B cell (primary cell): ENCODE measurements around the gene MRTFB. TPM values are rescaled to one million over a fixed set of nuclear protein-coding genes. Genes with fewer than 3 reads are reported as not detected.

Source experiments
- ATAC-seq: fragments of 200-7000 bp; cut with Tn5 transposase; one replicate; pipeline ENCODE4 v1.10.0; 2021; ENCODE audit warnings: low read depth, mild to moderate bottlenecking, moderate number of reproducible peaks, moderate library complexity
- CTCF ChIA-PET: fragments of 350-600 bp; sonication (Branson Sonifier 250); formaldehyde crosslinking; loops from one replicate; lab custom pipeline; 2021; ENCODE audit warnings: antibody characterized with exemption, inconsistent platforms; lab: Charles Lee
- POLR2A ChIA-PET: fragments of 350-600 bp; sonication (Branson Sonifier 250); formaldehyde crosslinking; loops from one replicate; lab custom pipeline; 2021; ENCODE audit warnings: antibody characterized with exemption; lab: Charles Lee
- DNase-seq: peaks from one replicate; pipeline ENCODE4 v3.0.0; 2013
- H2AFZ ChIP-seq: 2 replicates; pipeline ENCODE4 v1.6.1; 2012; ENCODE audit warnings: mild to moderate bottlenecking, low read depth, low read length; ENCODE audit not compliant: insufficient read depth, poor library complexity, severe bottlenecking
- H3K27ac ChIP-seq, 2 donors: 1 replicate in 1 of 2; 2 replicates in 1 of 2; pipeline ENCODE4 v1.5.1; 2012 to 2013; ENCODE audit warnings: low read length in 2 of 2, mild to moderate bottlenecking in 2 of 2, moderate library complexity in 1 of 2
- H3K27me3 ChIP-seq, 4 experiments: fragments of 200-600 bp in 1 of 4; sonication (generic) in 1 of 4; replicated peaks in 1 of 4; 1 replicate in 2 of 4; 2 replicates in 2 of 4; pipeline versions ENCODE4 v1.6.1 to v1.7.0; 2013 to 2016; ENCODE audit warnings: low read length in 3 of 4, mild to moderate bottlenecking in 2 of 4, mixed read lengths in 1 of 4, moderate library complexity in 1 of 4; ENCODE audit not compliant: insufficient read depth in 4 of 4, control insufficient read depth in 3 of 4; ENCODE audit errors: control extremely low read depth in 1 of 4
- H3K36me3 ChIP-seq, 2 experiments: replicated peaks in 1 of 2; 1 replicate in 1 of 2; 2 replicates in 1 of 2; pipeline versions ENCODE4 v1.6.1 to v1.7.1; 2013; ENCODE audit warnings: low read length in 1 of 2; ENCODE audit not compliant: insufficient read depth in 2 of 2, control insufficient read depth in 1 of 2; ENCODE audit errors: control extremely low read depth in 1 of 2, extremely low read depth in 1 of 2
- H3K4me1 ChIP-seq, 2 donors: fragments of 200-600 bp in 1 of 2; sonication (generic) in 1 of 2; 1 replicate in 1 of 2; 2 replicates in 1 of 2; pipeline versions ENCODE4 v1.5.1 to v1.6.1; 2013 to 2017; ENCODE audit warnings: low read length in 2 of 2; ENCODE audit not compliant: control insufficient read depth in 2 of 2, insufficient read depth in 2 of 2
- H3K4me2 ChIP-seq: replicated peaks from 2 replicates; pipeline ENCODE3; 2012; ENCODE audit warnings: mild to moderate bottlenecking, low read depth, low read length; ENCODE audit not compliant: poor library complexity, severe bottlenecking
- H3K4me3 ChIP-seq, 5 experiments: fragments of 200-600 bp in 1 of 5; sonication (generic) in 1 of 5; 1 replicate in 3 of 5; 2 replicates in 2 of 5; pipeline versions ENCODE4 v1.5.1 to v1.7.0; 2011 to 2016; ENCODE audit warnings: low read length in 4 of 5, mild to moderate bottlenecking in 4 of 5, low read depth in 2 of 5, control low read depth in 1 of 5, moderate library complexity in 1 of 5; ENCODE audit not compliant: insufficient read depth in 1 of 5; ENCODE audit errors: control extremely low read depth in 1 of 5, extremely low read depth in 1 of 5
- H3K79me2 ChIP-seq: fragments of 200-600 bp; sonication (generic); one replicate; pipeline ENCODE4 v1.6.0; 2016; ENCODE audit warnings: low read length; ENCODE audit not compliant: control insufficient read depth, insufficient read depth
- H3K9ac ChIP-seq: fragments of 200-600 bp; sonication (generic); 2 replicates; pipeline ENCODE4 v1.6.1; 2017; ENCODE audit warnings: mild to moderate bottlenecking, low read length, moderate library complexity
- H3K9me3 ChIP-seq, 3 donors: one replicate each; pipeline versions ENCODE4 v1.6.1 to v1.7.1; 2013; ENCODE audit warnings: low read length in 2 of 3; ENCODE audit not compliant: control insufficient read depth in 2 of 3, insufficient read depth in 1 of 3; ENCODE audit errors: control extremely low read depth in 1 of 3
- H4K20me1 ChIP-seq: 2 replicates; pipeline ENCODE4 v1.6.0; 2012; ENCODE audit warnings: mild to moderate bottlenecking, low read length; ENCODE audit not compliant: insufficient read depth, control insufficient read depth, poor library complexity, severe bottlenecking
- H3K27ac Mint-ChIP-seq: one replicate; pipeline ENCODE4 v1.8.0; 2021; ENCODE audit warnings: mixed read lengths
- H3K27me3 Mint-ChIP-seq: one replicate; pipeline ENCODE4 v1.8.0; 2021; ENCODE audit warnings: mixed read lengths
- H3K4me1 Mint-ChIP-seq: one replicate; pipeline ENCODE4 v1.8.0; 2021; ENCODE audit warnings: mixed read lengths
- H3K4me3 Mint-ChIP-seq: one replicate; pipeline ENCODE4 v1.8.0; 2021; ENCODE audit warnings: mixed read lengths
- H3K9me3 Mint-ChIP-seq: one replicate; pipeline ENCODE4 v1.8.0; 2022; ENCODE audit warnings: mixed read lengths; ENCODE audit not compliant: insufficient read depth
- CTCF ChIP-seq: fragments of 200-600 bp; IDR thresholded peaks from one replicate; pipeline ENCODE4 v1.8.0; 2022; ENCODE audit warnings: antibody characterized with exemption, mild to moderate bottlenecking
- EZH2 ChIP-seq: IDR thresholded peaks from 2 replicates; pipeline ENCODE4 v1.6.1; 2012; ENCODE audit warnings: borderline replicate concordance, low read depth, mild to moderate bottlenecking, moderate library complexity, low read length; ENCODE audit not compliant: insufficient read depth, poor library complexity, severe bottlenecking
- WGBS: methylation state at CpG from one replicate; pipeline ENCODE4 v1.1.5; 2013; ENCODE audit warnings: missing lambda C conversion rate; ENCODE audit not compliant: insufficient coverage; 5-methylcytosine and 5-hydroxymethylcytosine counted together
- intact Hi-C: fragments of 100-400 bp; cut with micrococcal nuclease; formaldehyde crosslinking; loops from one replicate; pipeline ENCODE4 v1.10.0; 2022
- polyA plus RNA-seq: library from polyadenylated mRNA; depleted of rRNA; stranded (reverse); fragments of >200 nt; gene quantifications from 2 replicates; pipeline ENCODE4 v1.2.3, GENCODE V29; 2012
- total RNA-seq, 2 donors: library from RNA; stranded (reverse); fragments of 120-200 nt in 1 of 2; gene quantifications; 1 replicate in 1 of 2; 2 replicates in 1 of 2; pipeline versions ENCODE4 v1.2.3 to v1.2.4, GENCODE V29; 2013 to 2022

The MRTFB gene
- total and polyA plus RNA-seq, 2 donors (not counting 1 experiment from before 2014, with no cell fraction given): 6.6 to 39.5 TPM

GRCh38 chr16:14113344-14113743 lies 42.2 kb downstream of the MRTFB start:
- Mint-ChIP-seq H3K9me3 (no peaks in the 10 kb centered on the region), H3K4me1 (peaks cover 2% of the 10 kb centered on the region), H3K27me3 (no peaks in the 10 kb centered on the region), H3K4me3 (no peak overlapping the region), H3K27ac (no peak overlapping the region)
- no peaks in the 10 kb centered on the region for H3K9me3 ChIP-seq
- no peak overlapping the region for H3K9ac ChIP-seq
- no peak for DNase-seq
- no peaks in the 10 kb centered on the region for H3K36me3 ChIP-seq
- no peak overlapping the region for H3K27ac ChIP-seq
- TF ChIP-seq CTCF: no peak
- no peak for TF ChIP-seq EZH2
- no peak overlapping the region for H3K4me2 ChIP-seq
- H3K4me3 ChIP-seq: no peak overlapping the region
- H3K27me3 ChIP-seq: no peaks in the 10 kb centered on the region
- ChIA-PET POLR2A (no interaction called here), CTCF (no interaction called here)
- H3K79me2 ChIP-seq: peaks cover 10% of the 10 kb centered on the region
- H3K4me1 ChIP-seq: no peaks in the 10 kb centered on the region
- no peaks in the 10 kb centered on the region for H4K20me1 ChIP-seq
- 100% methylated on average over 2 of the region's 4 CpGs for WGBS
- ATAC-seq: no peak
- H2AFZ ChIP-seq: no peak overlapping the region
- intact Hi-C loops: no loop called here

GRCh38 chr16:14117051-14117450 lies 45.9 kb downstream of the MRTFB start:
- H3K9me3 Mint-ChIP-seq: no peaks in the 10 kb centered on the region
- TF ChIP-seq EZH2: no peak
- no peak for TF ChIP-seq CTCF
- H3K9ac ChIP-seq: no peak overlapping the region
- DNase-seq (no peak), ATAC-seq (no peak)
- no peak overlapping the region for H3K4me2 ChIP-seq
- 100% methylated on average over 1 of the region's 1 CpG for WGBS
- no peak overlapping the region for H3K27ac ChIP-seq
- peaks cover 0 to 1% of the 10 kb centered on the region in 2 experiments for H3K36me3 ChIP-seq
- H3K4me3 Mint-ChIP-seq: no peak overlapping the region
- no peaks in the 10 kb centered on the region for H4K20me1 ChIP-seq
- peaks cover 0 to 5% of the 10 kb centered on the region in 2 donors for H3K4me1 ChIP-seq
- no peak overlapping the region for H3K27ac Mint-ChIP-seq
- intact Hi-C loops: no loop called here
- H3K4me1 Mint-ChIP-seq: peaks cover 17% of the 10 kb centered on the region
- ChIA-PET CTCF (no interaction called here), POLR2A (no interaction called here)
- no peak overlapping the region for H3K4me3 ChIP-seq
- H3K27me3 Mint-ChIP-seq: no peaks in the 10 kb centered on the region
- peaks cover 4% of the 10 kb centered on the region for H3K79me2 ChIP-seq
- H2AFZ ChIP-seq: no peak overlapping the region
- H3K27me3 ChIP-seq: no peaks in the 10 kb centered on the region
- H3K9me3 ChIP-seq: peaks cover 1 to 3% (median 3%) of the 10 kb centered on the region in 3 donors
